ENCODE results near the gene KANTR. TPM values are rescaled to one million over a fixed set of nuclear protein-coding genes. Genes with fewer than 3 reads are reported as not detected.

The KANTR gene
- total RNA-seq, 1 experiment from 2014 or later, result 7.7 TPM

DNA sequence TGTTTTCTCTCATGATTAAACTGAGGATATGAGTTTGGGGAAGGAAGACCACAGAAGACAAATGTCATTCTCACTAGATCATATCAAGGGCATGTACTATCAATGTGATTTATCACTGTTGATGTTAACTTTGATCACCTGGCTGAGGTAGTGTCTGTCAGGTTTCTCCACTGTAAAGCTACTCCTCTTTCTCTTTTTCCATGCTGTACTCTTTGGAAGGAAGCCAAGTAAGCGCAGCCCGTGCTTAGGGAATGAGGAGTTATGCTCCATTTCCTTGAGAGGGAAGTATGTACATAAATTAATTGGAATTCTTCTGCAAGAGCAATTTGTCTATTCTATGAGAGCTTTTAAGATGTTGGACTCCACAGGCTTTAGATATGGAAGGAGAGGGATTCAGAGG, 4.0 kb upstream of the KANTR start:
- Histone ChIP-seq H3K27ac (ENCODE audit: insufficient read length, low read depth, low read length) (no peak overlapping the region), H3K23ac (ENCODE audit: insufficient read length, low read depth, low read length) (no peak overlapping the region), H2BK5ac (ENCODE audit: insufficient read length, low read length) (no peak overlapping the region), H2BK15ac (ENCODE audit: low read depth, low read length) (no peak overlapping the region), H2BK20ac (ENCODE audit: low read depth, low read length, poor library complexity, severe bottlenecking) (no peak overlapping the region), H3K79me2 (ENCODE audit: insufficient read depth, low read length) (no peaks in the 10 kb centered on the region), H4K20me1 (ENCODE audit: control insufficient read depth, insufficient read depth, insufficient read length) (no peaks in the 10 kb centered on the region), H2AFZ (ENCODE audit: low read length) (no peak overlapping the region), H2BK120ac (ENCODE audit: low read depth, low read length, poor library complexity, severe bottlenecking) (no peak overlapping the region), H3K79me1 (ENCODE audit: insufficient read depth, low read depth, low read length, poor library complexity, severe bottlenecking) (no peaks in the 10 kb centered on the region), H4K5ac (ENCODE audit: insufficient read length, low read depth, low read length) (no peak overlapping the region), H3K4ac (ENCODE audit: low read depth, low read length) (no peak overlapping the region), H3K9me3 (ENCODE audit: control insufficient read depth, low read depth, low read length) (peaks cover 28% of the 10 kb centered on the region), H4K91ac (ENCODE audit: insufficient read length, low read depth, low read length) (no peak overlapping the region), H3K23me2 (ENCODE audit: insufficient read length, low read depth, low read length, poor library complexity, severe bottlenecking) (peaks cover 8% of the 10 kb centered on the region), H2BK12ac (ENCODE audit: insufficient read length, low read depth, low read length) (no peak overlapping the region), H4K8ac (replicated peaks; ENCODE audit: insufficient read length, low read depth, low read length) (no peak overlapping the region), H3K18ac (ENCODE audit: insufficient read length, low read depth, low read length) (no peak overlapping the region), H3K4me2 (ENCODE audit: insufficient read depth, insufficient read length, low read length) (no peak overlapping the region), H3K27me3 (ENCODE audit: insufficient read depth, low read length) (no peaks in the 10 kb centered on the region), H3T11ph (ENCODE audit: low read length) (no peak overlapping the region), H3K4me1 (ENCODE audit: insufficient read depth, low read length) (no peaks in the 10 kb centered on the region), H3K14ac (ENCODE audit: insufficient read depth, low read length) (no peak overlapping the region), H3K9ac (ENCODE audit: extremely low read depth, insufficient read length, low read length) (no peak overlapping the region), H2AK5ac (ENCODE audit: insufficient read length, low read length) (no peak overlapping the region), H3K56ac (ENCODE audit: insufficient read length, low read depth, low read length) (no peak overlapping the region)
- Mint-ChIP-seq H3K4me3 (no peak overlapping the region), H3K36me3 (ENCODE audit: insufficient read depth in 1 of 3, low read depth in 3 of 3) (peaks cover 20 to 34% (median 23%) of the 10 kb centered on the region in 3 experiments), H3K27me3 (ENCODE audit: low read depth) (no peaks in the 10 kb centered on the region; the same call in 1 of the 2 replicates), H3K9me3 (peaks cover 67 to 80% of the 10 kb centered on the region in 2 experiments), H3K27ac (no peak overlapping the region), H3K4me1 (peaks cover 4 to 13% of the 10 kb centered on the region in 2 experiments; a peak in 3 of 4 replicates)
- DNase-seq, result no peak
- no CpG with 5 or more reads among the region's 2 CpGs for WGBS (ENCODE audit: extremely low coverage, insufficient read length, low lambda C conversion rate)
- no peak for TF ChIP-seq CTCF (conservative IDR thresholded peaks at IDR 0.05)

All from H9 (cell line).